Nephron progenitor cell (in vitro differentiated cells): ENCODE measurements around the gene BORCS6.
A peak's percentile ranks its signal among the peaks of the same experiment; 100 is the strongest.
"Not testable (repeated sequence)": the region's sequence is repeated elsewhere in the genome, so short reads cannot be mapped to it uniquely, and the experiment has no call there.

Experiments used
- DNase-seq: peaks from one replicate; pipeline ENCODE4 v3.0.0; 2021
- H3K27ac Mint-ChIP-seq: 2 replicates; pipeline ENCODE4 v1.8.0; 2021; ENCODE audit warnings: mild to moderate bottlenecking, moderate library complexity, mixed read lengths
- H3K27me3 Mint-ChIP-seq: 2 replicates; pipeline ENCODE4 v1.8.0; 2021; ENCODE audit warnings: mild to moderate bottlenecking, low read depth, mixed read lengths; ENCODE audit not compliant: poor library complexity
- H3K36me3 Mint-ChIP-seq: 2 replicates; pipeline ENCODE4 v1.8.0; 2021; ENCODE audit warnings: low read depth, mixed read lengths
- H3K4me1 Mint-ChIP-seq: 2 replicates; pipeline ENCODE4 v1.8.0; 2021; ENCODE audit warnings: mixed read lengths
- H3K4me3 Mint-ChIP-seq: 2 replicates; pipeline ENCODE4 v1.8.0; 2021; ENCODE audit warnings: mild to moderate bottlenecking, moderate library complexity, mixed read lengths
- H3K9me3 Mint-ChIP-seq: 2 replicates; pipeline ENCODE4 v1.8.0; 2021; ENCODE audit warnings: mild to moderate bottlenecking, moderate library complexity, mixed read lengths
- CTCF ChIP-seq: fragments of 200-600 bp; sonication (generic); IDR thresholded peaks from 2 replicates; pipeline ENCODE4 v1.5.0; 2021; ENCODE audit warnings: antibody characterized with exemption

BORCS6 gene

GRCh38 chr17:8175795-8176196 is 14.2 kb downstream of the BORCS6 start:
- Mint-ChIP-seq H3K27me3 (peaks cover 3% of the 10 kb centered on the region), H3K36me3 (no peaks in the 10 kb centered on the region), H3K4me3 (peak overlapping the region; percentile 90), H3K4me1 (peaks cover 46% of the 10 kb centered on the region), H3K27ac (peak overlapping the region; percentile 98), H3K9me3 (no peaks in the 10 kb centered on the region)
- no peak for TF ChIP-seq CTCF
- DNase-seq, result no peak

GRCh38 chr17:8173871-8174322 is 16.1 kb downstream of the BORCS6 start:
- DNase-seq, result no peak
- H3K4me3 Mint-ChIP-seq, result peak overlapping the region; percentile 90
- H3K9me3 Mint-ChIP-seq, result no peaks in the 10 kb centered on the region
- peaks cover 48% of the 10 kb centered on the region for H3K4me1 Mint-ChIP-seq
- no peak for TF ChIP-seq CTCF
- peak overlapping the region; percentile 100 for H3K27ac Mint-ChIP-seq
- peaks cover 3% of the 10 kb centered on the region for H3K27me3 Mint-ChIP-seq
- no peaks in the 10 kb centered on the region for H3K36me3 Mint-ChIP-seq

GRCh38 chr17:8173056-8173870 is 16.7 kb downstream of the BORCS6 start:
- H3K9me3 Mint-ChIP-seq, result no peaks in the 10 kb centered on the region
- H3K36me3 Mint-ChIP-seq, result no peaks in the 10 kb centered on the region
- peak; percentile 65 for DNase-seq
- peak overlapping the region; percentile 90 for H3K4me3 Mint-ChIP-seq
- peaks cover 48% of the 10 kb centered on the region for H3K4me1 Mint-ChIP-seq
- TF ChIP-seq CTCF, result no peak
- H3K27ac Mint-ChIP-seq, result peak overlapping the region; percentile 100
- H3K27me3 Mint-ChIP-seq, result peaks cover 3% of the 10 kb centered on the region

- not testable (repeated sequence) for H3K4me3 Mint-ChIP-seq, H3K27ac Mint-ChIP-seq, H3K9me3 Mint-ChIP-seq, H3K36me3 Mint-ChIP-seq, H3K27me3 Mint-ChIP-seq, DNase-seq
- peaks cover 26% of the 10 kb centered on the region for H3K4me1 Mint-ChIP-seq
These were observed 19.8 kb downstream of the BORCS6 start for GRCh38 chr17:8170186-8170585.

- peaks cover 3% of the 10 kb centered on the region for H3K27me3 Mint-ChIP-seq
- H3K36me3 Mint-ChIP-seq, result no peaks in the 10 kb centered on the region
- peaks cover 32% of the 10 kb centered on the region for H3K4me1 Mint-ChIP-seq
- TF ChIP-seq CTCF, result no peak
- H3K9me3 Mint-ChIP-seq, result no peaks in the 10 kb centered on the region
- no peak overlapping the region for H3K27ac Mint-ChIP-seq
- no peak for DNase-seq
- no peak overlapping the region for H3K4me3 Mint-ChIP-seq
These were observed 22.5 kb downstream of the BORCS6 start for GRCh38 chr17:8167526-8167925.

- DNase-seq, result no peak
- Mint-ChIP-seq H3K36me3 (no peaks in the 10 kb centered on the region), H3K27me3 (peaks cover 3% of the 10 kb centered on the region)
These were observed 23.2 kb downstream of the BORCS6 start for GRCh38 chr17:8166731-8167130.

More at GRCh38 chr17:8166731-8167130, 23.2 kb downstream of the BORCS6 start:
- no peak for TF ChIP-seq CTCF
- H3K9me3 Mint-ChIP-seq, result no peaks in the 10 kb centered on the region
- H3K4me1 Mint-ChIP-seq, result peaks cover 30% of the 10 kb centered on the region
- no peak overlapping the region for H3K4me3 Mint-ChIP-seq
- no peak overlapping the region for H3K27ac Mint-ChIP-seq
